ENCODE data around the gene TAOK2. TPM values are rescaled to one million over a fixed set of nuclear protein-coding genes. Genes with fewer than 3 reads are reported as not detected.

The TAOK2 gene
- total RNA-seq (2021; ENCODE audit: unreplicated experiment), result 56.7 TPM
- polyA plus RNA-seq (2012), result 24.9 and 28.7 TPM in 2 replicates
- Bru-seq, nascent RNA, result percentile 75 among the genes with signal in this experiment
- percentile 89 among the genes with signal in this experiment for BruChase-seq, experiment 1, labeled RNA remaining after a 6-hour chase
- percentile 90 among the genes with signal in this experiment for BruChase-seq, experiment 2, labeled RNA remaining after a 2-hour chase
- long read RNA-seq, full-length matches to known transcripts, result 10 of 64 reads
- long read RNA-seq, partial matches to known transcripts, result 44 of 64 reads
- long read RNA-seq, other reads (novel, unspliced or antisense), result 10 of 64 reads

DNA sequence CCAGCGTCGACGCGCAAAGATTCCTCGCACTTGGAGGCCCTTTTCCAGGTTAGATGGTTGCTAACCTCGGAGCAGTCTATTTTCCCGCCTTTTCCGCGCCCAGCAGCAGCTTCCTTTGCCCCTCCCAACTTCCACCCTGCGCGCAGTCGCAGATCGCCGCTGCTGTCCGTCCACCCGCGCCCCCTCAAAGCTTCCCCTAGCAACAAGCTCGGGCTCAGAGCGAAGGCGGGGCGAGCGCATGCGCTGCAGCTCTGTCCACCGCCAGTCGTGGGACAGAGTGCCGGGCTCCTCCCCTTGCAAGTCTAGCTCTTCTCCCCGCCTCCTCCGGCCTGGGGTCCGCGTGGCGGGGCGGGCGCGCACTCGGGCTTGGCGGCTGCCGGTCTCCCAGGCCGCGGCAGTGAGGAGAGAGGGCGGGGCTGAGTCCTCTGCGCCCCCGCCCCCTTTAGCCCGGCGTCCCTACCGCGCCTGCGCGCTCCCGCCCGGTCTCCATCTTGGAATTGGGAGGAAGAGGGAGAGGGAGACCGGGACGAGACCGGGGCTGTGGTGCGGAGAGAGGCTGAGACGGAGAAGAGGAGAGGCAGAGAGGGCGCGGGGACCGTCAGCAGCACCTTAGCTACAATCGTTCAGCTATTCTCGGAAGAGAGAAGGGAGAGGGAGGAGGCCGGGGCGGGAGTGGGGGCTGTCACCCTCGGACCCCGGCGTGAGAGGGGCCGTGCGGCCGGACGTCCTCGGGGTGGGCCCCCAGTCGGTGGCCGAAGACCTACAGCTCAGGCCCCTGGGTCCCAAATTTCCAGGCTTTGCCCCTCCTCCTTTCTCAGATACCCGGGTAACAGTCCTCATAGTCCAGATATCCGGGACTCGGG, at the start of gene TAOK2:
TSS of gene TAOK2 (plus strand) at position 485 of the 863 bp plus-strand sequence. CDS start 3,905 bp downstream, outside the sequence.
- H3K4me1 ChIP-seq (ENCODE audit: control insufficient read depth in 1 of 2, insufficient read depth in 2 of 2, low read length in 2 of 2), result peaks cover 8 to 26% of the 10 kb centered on the region in 2 experiments
- no peaks in the 10 kb centered on the region for H3K9me2 ChIP-seq (ENCODE audit: insufficient read depth)
- BruUV-seq (replicated peaks), result no TSS peak
- H3K9me3 ChIP-seq (ENCODE audit: control insufficient read depth in 1 of 2, insufficient read depth in 1 of 2, low read depth in 1 of 2, low read length in 2 of 2), result no peaks in the 10 kb centered on the region; a peak in 1 of 4 replicates
- no peaks in the 10 kb centered on the region for H3K27me3 ChIP-seq (ENCODE audit: insufficient read depth, low read length)
- peak within 1 kb of the TSS; percentile 97 for H3K9ac ChIP-seq (ENCODE audit: low read length)
- H3K27ac ChIP-seq (ENCODE audit: low read depth, low read length), result peak within 1 kb of the TSS; percentile 79
- H4K20me1 ChIP-seq (ENCODE audit: insufficient read depth), result no peaks in the 10 kb centered on the region
- ChIA-PET POLR2A (interaction anchor here (0.6 to 2.3 kb wide), 10 partner anchors 12 to 158 kb away, joined by 3 to 22 read pairs (median 4); partner anchors contain the start of genes HIRIP3, KCTD13, PAGR1 and SEZ6L2), RAD21 (ENCODE audit: low non-redundant PET in 1 of 2, low total read pairs in 2 of 2, uncharacterized antibody in 2 of 2, unreplicated experiment in 2 of 2) (interaction anchor here (0.9 to 1.2 kb wide), 4 partner anchors 12 to 48 kb away, joined by 3 to 4 read pairs (median 4); partner anchors contain the start of genes KCTD13 (in 1 of the 2) and TMEM219 (in 1 of the 2)), CTCF (interaction anchor here (0.8 to 1.6 kb wide), 11 partner anchors 12 to 282 kb away, joined by 3 to 5 read pairs (median 3); partner anchors contain the start of genes KCTD13, PAGR1 and TMEM219)
- peaks cover 11 to 12% of the 10 kb centered on the region in 2 experiments; a peak in 3 of 4 replicates for H3K36me3 ChIP-seq (ENCODE audit: control insufficient read depth in 1 of 2, insufficient read depth in 2 of 2, low read length in 2 of 2)
- peaks cover 50% of the 10 kb centered on the region for H3K79me2 ChIP-seq (ENCODE audit: insufficient read depth, low read length)
- peak; percentile 98 for DNase-seq (ENCODE audit: low read depth, low spot score)
- H2AFZ ChIP-seq (ENCODE audit: low read depth, low read length, poor library complexity, severe bottlenecking), result no peak within 1 kb of the TSS
- ATAC-seq, result peak; percentile 99
- peak within 1 kb of the TSS; percentile 96 to 98 for H3K4me3 ChIP-seq (replicated peaks in 1 of 2; ENCODE audit: low read depth in 1 of 2, low read length in 2 of 2)
- peak within 1 kb of the TSS; percentile 95 for H3K4me2 ChIP-seq (ENCODE audit: low read length)
- intact Hi-C loops (cut with micrococcal nuclease), result loop anchor here (1.0 to 5.0 kb wide), 3 partner anchors 29 to 74 kb away; partner anchors contain the start of genes KCTD13 and SEZ6L2
- TF ChIP-seq ZFX (IDR thresholded peaks at IDR 0.05), result peak; percentile 30; the same call in 1 of the 2 replicates
- no peak for TF ChIP-seq ELF1 (IDR thresholded peaks at IDR 0.05; ENCODE audit: borderline replicate concordance, low read depth)
- TF ChIP-seq ZNF274 (IDR thresholded peaks at IDR 0.05; ENCODE audit: low read depth, low read length), result no peak
- no peak for TF ChIP-seq EZH2phosphoT487 (IDR thresholded peaks at IDR 0.05; ENCODE audit: borderline replicate concordance)
- no peak for TF ChIP-seq TCF7L2 (IDR thresholded peaks at IDR 0.05; ENCODE audit: borderline replicate concordance, extremely low read depth, insufficient read depth, insufficient read length)
- TF ChIP-seq, protein P1, sequence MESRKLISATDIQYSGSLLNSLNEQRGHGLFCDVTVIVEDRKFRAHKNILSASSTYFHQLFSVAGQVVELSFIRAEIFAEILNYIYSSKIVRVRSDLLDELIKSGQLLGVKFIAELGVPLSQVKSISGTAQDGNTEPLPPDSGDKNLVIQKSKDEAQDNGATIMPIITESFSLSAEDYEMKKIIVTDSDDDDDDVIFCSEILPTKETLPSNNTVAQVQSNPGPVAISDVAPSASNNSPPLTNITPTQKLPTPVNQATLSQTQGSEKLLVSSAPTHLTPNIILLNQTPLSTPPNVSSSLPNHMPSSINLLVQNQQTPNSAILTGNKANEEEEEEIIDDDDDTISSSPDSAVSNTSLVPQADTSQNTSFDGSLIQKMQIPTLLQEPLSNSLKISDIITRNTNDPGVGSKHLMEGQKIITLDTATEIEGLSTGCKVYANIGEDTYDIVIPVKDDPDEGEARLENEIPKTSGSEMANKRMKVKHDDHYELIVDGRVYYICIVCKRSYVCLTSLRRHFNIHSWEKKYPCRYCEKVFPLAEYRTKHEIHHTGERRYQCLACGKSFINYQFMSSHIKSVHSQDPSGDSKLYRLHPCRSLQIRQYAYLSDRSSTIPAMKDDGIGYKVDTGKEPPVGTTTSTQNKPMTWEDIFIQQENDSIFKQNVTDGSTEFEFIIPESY (IDR thresholded peaks at IDR 0.05; ENCODE audit: extremely low read depth, insufficient replicate concordance, low read length), result no peak
- peak; percentile 83 for TF ChIP-seq POLR2A (IDR thresholded peaks at IDR 0.05; ENCODE audit: borderline replicate concordance, extremely low read depth, insufficient read depth, insufficient read length)
- TF ChIP-seq, protein P2, sequence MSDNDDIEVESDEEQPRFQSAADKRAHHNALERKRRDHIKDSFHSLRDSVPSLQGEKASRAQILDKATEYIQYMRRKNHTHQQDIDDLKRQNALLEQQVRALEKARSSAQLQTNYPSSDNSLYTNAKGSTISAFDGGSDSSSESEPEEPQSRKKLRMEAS (IDR thresholded peaks at IDR 0.05), result peak; percentile 99
- TF ChIP-seq SRF (IDR thresholded peaks at IDR 0.05; ENCODE audit: low read depth), result no peak
- TF ChIP-seq FOSL1 (IDR thresholded peaks at IDR 0.05; ENCODE audit: low read depth), result no peak
- no peak; the same call in 1 of the 2 replicates for TF ChIP-seq SP1 (IDR thresholded peaks at IDR 0.05; ENCODE audit: low read depth)
- no peak for TF ChIP-seq EZH2 (IDR thresholded peaks at IDR 0.05)
- TF ChIP-seq, protein P3, sequence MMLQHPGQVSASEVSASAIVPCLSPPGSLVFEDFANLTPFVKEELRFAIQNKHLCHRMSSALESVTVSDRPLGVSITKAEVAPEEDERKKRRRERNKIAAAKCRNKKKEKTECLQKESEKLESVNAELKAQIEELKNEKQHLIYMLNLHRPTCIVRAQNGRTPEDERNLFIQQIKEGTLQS (IDR thresholded peaks at IDR 0.05), result no peak
- peak; percentile 94 for TF ChIP-seq EGR1 (IDR thresholded peaks at IDR 0.05; ENCODE audit: low read depth)
- no peak for TF ChIP-seq RAD21 (IDR thresholded peaks at IDR 0.05; ENCODE audit: low read depth)
- peak; percentile 97 for TF ChIP-seq CBX3 (IDR thresholded peaks at IDR 0.05; ENCODE audit: low read depth)
- TF ChIP-seq YY1 (IDR thresholded peaks at IDR 0.05; ENCODE audit: extremely low read depth, insufficient replicate concordance, low read depth, low read length), result peak; percentile 92
- TF ChIP-seq POLR2AphosphoS5 (IDR thresholded peaks at IDR 0.05; ENCODE audit: low read depth, low read length), result peak; percentile 93
